ENCODE data around the gene BACH2. TPM values are rescaled to one million over a fixed set of nuclear protein-coding genes. Genes with fewer than 3 reads are reported as not detected.

BACH2 gene
- total RNA-seq, 1 experiment from 2014 or later: 3.3 TPM

- Histone ChIP-seq H3K79me2 (ENCODE audit: insufficient read depth, low read length) (no peaks in the 10 kb centered on the region), H3K9ac (ENCODE audit: low read length) (no peak overlapping the region), H3K4me2 (ENCODE audit: low read length) (no peak overlapping the region), H3K4me3 (replicated peaks in 1 of 2; ENCODE audit: low read depth in 1 of 2, low read length in 2 of 2) (no peak overlapping the region), H3K9me2 (ENCODE audit: insufficient read depth) (no peaks in the 10 kb centered on the region), H3K27me3 (ENCODE audit: insufficient read depth, low read length) (no peaks in the 10 kb centered on the region), H2AFZ (ENCODE audit: low read depth, low read length, poor library complexity, severe bottlenecking) (no peak overlapping the region), H4K20me1 (ENCODE audit: insufficient read depth) (no peaks in the 10 kb centered on the region), H3K4me1 (ENCODE audit: control insufficient read depth in 1 of 2, insufficient read depth in 2 of 2, low read length in 2 of 2) (peaks cover 0 to 9% of the 10 kb centered on the region in 2 experiments; a peak in 2 of 4 replicates), H3K27ac (ENCODE audit: low read depth, low read length) (no peak overlapping the region), H3K36me3 (ENCODE audit: control insufficient read depth in 1 of 2, insufficient read depth in 2 of 2, low read length in 2 of 2) (no peaks in the 10 kb centered on the region), H3K9me3 (ENCODE audit: control insufficient read depth in 1 of 2, insufficient read depth in 1 of 2, low read depth in 1 of 2, low read length in 2 of 2) (no peaks in the 10 kb centered on the region)
- intact Hi-C loops (cut with micrococcal nuclease): no loop called here
- DNase-seq (ENCODE audit: low read depth, low spot score) (no peak), ATAC-seq (no peak)
- ChIA-PET POLR2A (no interaction called here), CTCF (no interaction called here), RAD21 (ENCODE audit: low non-redundant PET in 1 of 2, low total read pairs in 2 of 2, uncharacterized antibody in 2 of 2, unreplicated experiment in 2 of 2) (no interaction called here)
- BruUV-seq (replicated peaks): no TSS peak
- TF ChIP-seq, protein P1, sequence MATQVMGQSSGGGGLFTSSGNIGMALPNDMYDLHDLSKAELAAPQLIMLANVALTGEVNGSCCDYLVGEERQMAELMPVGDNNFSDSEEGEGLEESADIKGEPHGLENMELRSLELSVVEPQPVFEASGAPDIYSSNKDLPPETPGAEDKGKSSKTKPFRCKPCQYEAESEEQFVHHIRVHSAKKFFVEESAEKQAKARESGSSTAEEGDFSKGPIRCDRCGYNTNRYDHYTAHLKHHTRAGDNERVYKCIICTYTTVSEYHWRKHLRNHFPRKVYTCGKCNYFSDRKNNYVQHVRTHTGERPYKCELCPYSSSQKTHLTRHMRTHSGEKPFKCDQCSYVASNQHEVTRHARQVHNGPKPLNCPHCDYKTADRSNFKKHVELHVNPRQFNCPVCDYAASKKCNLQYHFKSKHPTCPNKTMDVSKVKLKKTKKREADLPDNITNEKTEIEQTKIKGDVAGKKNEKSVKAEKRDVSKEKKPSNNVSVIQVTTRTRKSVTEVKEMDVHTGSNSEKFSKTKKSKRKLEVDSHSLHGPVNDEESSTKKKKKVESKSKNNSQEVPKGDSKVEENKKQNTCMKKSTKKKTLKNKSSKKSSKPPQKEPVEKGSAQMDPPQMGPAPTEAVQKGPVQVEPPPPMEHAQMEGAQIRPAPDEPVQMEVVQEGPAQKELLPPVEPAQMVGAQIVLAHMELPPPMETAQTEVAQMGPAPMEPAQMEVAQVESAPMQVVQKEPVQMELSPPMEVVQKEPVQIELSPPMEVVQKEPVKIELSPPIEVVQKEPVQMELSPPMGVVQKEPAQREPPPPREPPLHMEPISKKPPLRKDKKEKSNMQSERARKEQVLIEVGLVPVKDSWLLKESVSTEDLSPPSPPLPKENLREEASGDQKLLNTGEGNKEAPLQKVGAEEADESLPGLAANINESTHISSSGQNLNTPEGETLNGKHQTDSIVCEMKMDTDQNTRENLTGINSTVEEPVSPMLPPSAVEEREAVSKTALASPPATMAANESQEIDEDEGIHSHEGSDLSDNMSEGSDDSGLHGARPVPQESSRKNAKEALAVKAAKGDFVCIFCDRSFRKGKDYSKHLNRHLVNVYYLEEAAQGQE (IDR thresholded peaks at IDR 0.05; ENCODE audit: low read depth): no peak
- TF ChIP-seq SP1 (IDR thresholded peaks at IDR 0.05; ENCODE audit: low read depth) (no peak), MAX (IDR thresholded peaks at IDR 0.05) (no peak), SRF (IDR thresholded peaks at IDR 0.05; ENCODE audit: low read depth) (no peak), JUND (IDR thresholded peaks at IDR 0.05) (no peak), POLR2AphosphoS5 (IDR thresholded peaks at IDR 0.05; ENCODE audit: low read depth, low read length) (no peak), ZNF274 (IDR thresholded peaks at IDR 0.05; ENCODE audit: low read depth, low read length) (no peak), EZH2phosphoT487 (IDR thresholded peaks at IDR 0.05; ENCODE audit: borderline replicate concordance) (no peak), YY1 (IDR thresholded peaks at IDR 0.05; ENCODE audit: extremely low read depth, insufficient replicate concordance, low read depth, low read length) (no peak), EZH2 (IDR thresholded peaks at IDR 0.05) (no peak)
- TF ChIP-seq, protein P2, sequence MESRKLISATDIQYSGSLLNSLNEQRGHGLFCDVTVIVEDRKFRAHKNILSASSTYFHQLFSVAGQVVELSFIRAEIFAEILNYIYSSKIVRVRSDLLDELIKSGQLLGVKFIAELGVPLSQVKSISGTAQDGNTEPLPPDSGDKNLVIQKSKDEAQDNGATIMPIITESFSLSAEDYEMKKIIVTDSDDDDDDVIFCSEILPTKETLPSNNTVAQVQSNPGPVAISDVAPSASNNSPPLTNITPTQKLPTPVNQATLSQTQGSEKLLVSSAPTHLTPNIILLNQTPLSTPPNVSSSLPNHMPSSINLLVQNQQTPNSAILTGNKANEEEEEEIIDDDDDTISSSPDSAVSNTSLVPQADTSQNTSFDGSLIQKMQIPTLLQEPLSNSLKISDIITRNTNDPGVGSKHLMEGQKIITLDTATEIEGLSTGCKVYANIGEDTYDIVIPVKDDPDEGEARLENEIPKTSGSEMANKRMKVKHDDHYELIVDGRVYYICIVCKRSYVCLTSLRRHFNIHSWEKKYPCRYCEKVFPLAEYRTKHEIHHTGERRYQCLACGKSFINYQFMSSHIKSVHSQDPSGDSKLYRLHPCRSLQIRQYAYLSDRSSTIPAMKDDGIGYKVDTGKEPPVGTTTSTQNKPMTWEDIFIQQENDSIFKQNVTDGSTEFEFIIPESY (IDR thresholded peaks at IDR 0.05; ENCODE audit: extremely low read depth, insufficient replicate concordance, low read length): no peak
- TF ChIP-seq, protein P3, sequence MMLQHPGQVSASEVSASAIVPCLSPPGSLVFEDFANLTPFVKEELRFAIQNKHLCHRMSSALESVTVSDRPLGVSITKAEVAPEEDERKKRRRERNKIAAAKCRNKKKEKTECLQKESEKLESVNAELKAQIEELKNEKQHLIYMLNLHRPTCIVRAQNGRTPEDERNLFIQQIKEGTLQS (IDR thresholded peaks at IDR 0.05): no peak
- TF ChIP-seq, protein P4, sequence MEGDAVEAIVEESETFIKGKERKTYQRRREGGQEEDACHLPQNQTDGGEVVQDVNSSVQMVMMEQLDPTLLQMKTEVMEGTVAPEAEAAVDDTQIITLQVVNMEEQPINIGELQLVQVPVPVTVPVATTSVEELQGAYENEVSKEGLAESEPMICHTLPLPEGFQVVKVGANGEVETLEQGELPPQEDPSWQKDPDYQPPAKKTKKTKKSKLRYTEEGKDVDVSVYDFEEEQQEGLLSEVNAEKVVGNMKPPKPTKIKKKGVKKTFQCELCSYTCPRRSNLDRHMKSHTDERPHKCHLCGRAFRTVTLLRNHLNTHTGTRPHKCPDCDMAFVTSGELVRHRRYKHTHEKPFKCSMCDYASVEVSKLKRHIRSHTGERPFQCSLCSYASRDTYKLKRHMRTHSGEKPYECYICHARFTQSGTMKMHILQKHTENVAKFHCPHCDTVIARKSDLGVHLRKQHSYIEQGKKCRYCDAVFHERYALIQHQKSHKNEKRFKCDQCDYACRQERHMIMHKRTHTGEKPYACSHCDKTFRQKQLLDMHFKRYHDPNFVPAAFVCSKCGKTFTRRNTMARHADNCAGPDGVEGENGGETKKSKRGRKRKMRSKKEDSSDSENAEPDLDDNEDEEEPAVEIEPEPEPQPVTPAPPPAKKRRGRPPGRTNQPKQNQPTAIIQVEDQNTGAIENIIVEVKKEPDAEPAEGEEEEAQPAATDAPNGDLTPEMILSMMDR (IDR thresholded peaks at IDR 0.05 in 2 of 3, conservative IDR thresholded peaks at IDR 0.05 in 1 of 3; ENCODE audit: borderline replicate concordance in 1 of 3, insufficient read depth in 1 of 3, low read depth in 2 of 3, low read length in 2 of 3): no peak
Measured at GRCh38 chr6:90021711-90022110, 274.9 kb downstream of the BACH2 start.

Measured in HCT116 (cell line).